Right lobe of liver (tissue), 6 donors: ENCODE data around the gene OPN1MW. TPM values are rescaled to one million over a fixed set of nuclear protein-coding genes. Genes with fewer than 3 reads are reported as not detected.
"Not testable (repeated sequence)": the region's sequence is repeated elsewhere in the genome, so short reads cannot be mapped to it uniquely, and the experiment has no call there.

Experiments
- ATAC-seq, 4 donors: fragments of 200-7000 bp; cut with Tn5 transposase; one replicate each; pipeline ENCODE4 v1.9.1; 2020; ENCODE audit warnings: mild to moderate bottlenecking in 4 of 4, moderate library complexity in 4 of 4
- DNase-seq, 3 donors: peaks; one replicate each; pipeline ENCODE4 v3.0.0-alpha.2; 2020
- H3K27ac ChIP-seq, 3 donors: fragments of 200-600 bp; one replicate each; pipeline ENCODE4 v1.8.0; 2022
- H3K27me3 ChIP-seq, 2 donors: fragments of 200-600 bp; one replicate each; pipeline ENCODE4 v1.8.0; 2022
- H3K36me3 ChIP-seq, 4 donors: fragments of 200-600 bp; sonication (generic) in 1 of 4; one replicate each; pipeline versions ENCODE4 v1.5.1 to v1.8.0; 2017 to 2022; ENCODE audit warnings: control low read depth in 1 of 4
- H3K4me1 ChIP-seq, 4 donors: fragments of 200-600 bp; sonication (generic) in 1 of 4; one replicate each; pipeline versions ENCODE4 v1.5.1 to v1.8.0; 2017 to 2022; ENCODE audit warnings: control low read depth in 1 of 4
- H3K4me3 ChIP-seq, 3 donors: fragments of 200-600 bp; one replicate each; pipeline ENCODE4 v1.8.0; 2022
- H3K9me3 ChIP-seq, 4 donors: fragments of 200-600 bp; sonication (generic) in 1 of 4; one replicate each; pipeline versions ENCODE4 v1.5.1 to v1.8.0; 2017 to 2022; ENCODE audit warnings: control low read depth in 1 of 4
- CTCF ChIP-seq, 4 donors: fragments of 200-600 bp in 3 of 4; fragments of 450-650 bp in 1 of 4; IDR thresholded peaks; one replicate each; pipeline versions ENCODE4 v1.5.1 to v1.8.0; 2016 to 2022; ENCODE audit warnings: antibody characterized with exemption in 4 of 4, mild to moderate bottlenecking in 2 of 4
- POLR2A ChIP-seq: fragments of 450-650 bp; IDR thresholded peaks from one replicate; pipeline ENCODE4 v1.6.1; 2017; ENCODE audit warnings: antibody characterized with exemption, mild to moderate bottlenecking
- WGBS: methylation state at CpG from one replicate; pipeline ENCODE4 v1.1.6; 2018; ENCODE audit warnings: low coverage, low lambda C conversion rate; ENCODE audit not compliant: insufficient coverage; ENCODE audit errors: missing lambda C conversion rate; 5-methylcytosine and 5-hydroxymethylcytosine counted together
- intact Hi-C, 2 donors: fragments of 100-400 bp; cut with DNase I; formaldehyde crosslinking; loops; one replicate each; pipeline versions ENCODE4 v1.11.2 to v1.14.1; 2022
- total RNA-seq, 6 experiments: library from RNA; depleted of rRNA in 2 of 6; stranded (reverse); fragments of >200 nt in 2 of 6; fragmentation: NEBNext Ultra II Directional in 3 of 6; extraction: Animal tissue kit (Norgen Biotek cat#: 25700) in 3 of 6; gene quantifications; one replicate each; pipeline versions ENCODE4 v1.1.0 to v1.2.4, GENCODE V29; 2016 to 2023
- donor health status: DM: no; HTN: yes; CAD: no.
- donor health status: DM: no; HTN: no; CAD: no.
- donor health status: DM: no; HTN: no; CAD: no.
- donor health status: DM: no; HTN: yes; CAD: no.
- donor health status: DM: no; HTN: yes; CAD: no.

Gene OPN1MW
- total RNA-seq, 6 experiments from 2014 or later = not detected

- DNase-seq (no peak), ATAC-seq (no peak)
- intact Hi-C loops = no loop called here
- Histone ChIP-seq H3K27me3 (no peaks in the 10 kb centered on the region), H3K4me3 (no peak overlapping the region), H3K4me1 (no peaks in the 10 kb centered on the region), H3K9me3 (no peaks in the 10 kb centered on the region), H3K36me3 (no peaks in the 10 kb centered on the region), H3K27ac (no peak overlapping the region)
- TF ChIP-seq CTCF (IDR thresholded peaks at IDR 0.05) = no peak
- TF ChIP-seq POLR2A = no peak
- WGBS = 60% methylated on average over 4 of the region's 10 CpGs
These were observed 41.7 kb upstream of the OPN1MW start for GRCh38 chrX:154140742-154141141.

GRCh38 chrX:154142386-154142785 lies 40.0 kb upstream of the OPN1MW start:
- WGBS = 73% methylated on average over 7 of the region's 8 CpGs
- intact Hi-C loops = no loop called here
- TF ChIP-seq POLR2A (no peak), CTCF (IDR thresholded peaks at IDR 0.05) (no peak)
- Histone ChIP-seq H3K4me1 (no peaks in the 10 kb centered on the region), H3K36me3 (no peaks in the 10 kb centered on the region), H3K9me3 (no peaks in the 10 kb centered on the region), H3K4me3 (no peak overlapping the region), H3K27me3 (no peaks in the 10 kb centered on the region), H3K27ac (no peak overlapping the region)
- ATAC-seq = no peak
- DNase-seq = no peak

GRCh38 chrX:154142950-154143745 lies 39.2 kb upstream of the OPN1MW start:
- intact Hi-C loops = no loop called here
- TF ChIP-seq CTCF (IDR thresholded peaks at IDR 0.05) = no peak
- TF ChIP-seq POLR2A = no peak
- H3K4me3 ChIP-seq = no peak overlapping the region
- no peaks in the 10 kb centered on the region for H3K27me3 ChIP-seq
- H3K9me3 ChIP-seq = no peaks in the 10 kb centered on the region
- ATAC-seq (no peak), DNase-seq (peak in 2 of 3 donors; percentile 24 to 25)
- H3K36me3 ChIP-seq = no peaks in the 10 kb centered on the region
- 76% methylated on average over 10 of the region's 23 CpGs for WGBS
- H3K27ac ChIP-seq = no peak overlapping the region
- no peaks in the 10 kb centered on the region for H3K4me1 ChIP-seq

GRCh38 chrX:154144010-154144409 lies 38.4 kb upstream of the OPN1MW start, which contains the start of gene OPN1LW:
Gene OPN1LW (plus strand): TSS chrX:154144243. CDS start chrX:154144284, 41 bp downstream.
- 100% methylated on average over 4 of the region's 15 CpGs for WGBS
- not testable (repeated sequence) for ATAC-seq
- DNase-seq = peak in 1 of 3 donors; percentile 32

GRCh38 chrX:154151030-154151429 lies 31.4 kb upstream of the OPN1MW start:
- H3K4me1 ChIP-seq, intact Hi-C loops, H3K27ac ChIP-seq, ATAC-seq, H3K27me3 ChIP-seq, DNase-seq, H3K4me3 ChIP-seq, H3K36me3 ChIP-seq, H3K9me3 ChIP-seq: not testable (repeated sequence)
- WGBS = no CpG with 5 or more reads among the region's 6 CpGs

More at GRCh38 chrX:154144010-154144409, 38.4 kb upstream of the OPN1MW start, which contains the start of gene OPN1LW:
- H3K27me3 ChIP-seq, H3K4me1 ChIP-seq, intact Hi-C loops, H3K4me3 ChIP-seq, H3K36me3 ChIP-seq, H3K9me3 ChIP-seq, H3K27ac ChIP-seq: not testable (repeated sequence)

GRCh38 chrX:154156221-154156620 lies 26.2 kb upstream of the OPN1MW start:
- H3K9me3 ChIP-seq, intact Hi-C loops, H3K27me3 ChIP-seq, H3K4me3 ChIP-seq, H3K27ac ChIP-seq, H3K36me3 ChIP-seq, H3K4me1 ChIP-seq, ATAC-seq: not testable (repeated sequence)
- WGBS = 92% methylated on average over 7 of the region's 11 CpGs
- DNase-seq = peak in 2 of 3 donors; percentile 14 to 40

- intact Hi-C loops = not testable (repeated sequence)
These were observed 25.2 kb upstream of the OPN1MW start for GRCh38 chrX:154157207-154157606.

GRCh38 chrX:154159345-154159744 lies 23.1 kb upstream of the OPN1MW start:
- H3K9me3 ChIP-seq, H3K36me3 ChIP-seq, H3K27ac ChIP-seq, intact Hi-C loops, ATAC-seq, H3K4me3 ChIP-seq, H3K4me1 ChIP-seq, H3K27me3 ChIP-seq, DNase-seq: not testable (repeated sequence)
- no CpG with 5 or more reads among the region's 15 CpGs for WGBS

More at GRCh38 chrX:154157207-154157606, 25.2 kb upstream of the OPN1MW start:
- not testable (repeated sequence) for H3K36me3 ChIP-seq, H3K4me1 ChIP-seq, H3K27ac ChIP-seq, DNase-seq, H3K9me3 ChIP-seq, H3K27me3 ChIP-seq, H3K4me3 ChIP-seq
- peak in 3 of 4 donors; percentile 58 to 71 (median 70) for ATAC-seq
- WGBS = no CpG with 5 or more reads among the region's 2 CpGs

GRCh38 chrX:154164902-154165301 lies 17.5 kb upstream of the OPN1MW start:
- H3K9me3 ChIP-seq, H3K27ac ChIP-seq, H3K27me3 ChIP-seq, intact Hi-C loops, H3K4me1 ChIP-seq, ATAC-seq, H3K4me3 ChIP-seq, DNase-seq, H3K36me3 ChIP-seq: not testable (repeated sequence)
- WGBS = no CpG with 5 or more reads among the region's 8 CpGs
